SU-DHL-6 (cell line): ENCODE results near the gene C2CD3.

Source experiments
- CTCF ChIP-seq: fragments of 200-600 bp; sonication (generic); IDR thresholded peaks from one replicate; pipeline ENCODE4 v1.5.1; 2017; ENCODE audit warnings: antibody characterized with exemption, mild to moderate bottlenecking, low read length, moderate library complexity; ENCODE audit not compliant: insufficient read depth, poor library complexity, severe bottlenecking
- EZH2phosphoT487 ChIP-seq: fragments of 200-600 bp; sonication (generic), shearing (Covaris generic); conservative IDR thresholded peaks from 2 replicates; pipeline ENCODE4 v1.6.1; 2018; ENCODE audit warnings: mild to moderate bottlenecking, antibody characterized with exemption, low read length, moderate library complexity, mixed read lengths

- no peak for TF ChIP-seq CTCF
- no peak for TF ChIP-seq EZH2phosphoT487
Observed at GRCh38 chr11:74043450-74043849, 127.4 kb downstream of the C2CD3 start.
